Measurements from ENCODE around the gene SMC1B.

Gene SMC1B

DNA sequence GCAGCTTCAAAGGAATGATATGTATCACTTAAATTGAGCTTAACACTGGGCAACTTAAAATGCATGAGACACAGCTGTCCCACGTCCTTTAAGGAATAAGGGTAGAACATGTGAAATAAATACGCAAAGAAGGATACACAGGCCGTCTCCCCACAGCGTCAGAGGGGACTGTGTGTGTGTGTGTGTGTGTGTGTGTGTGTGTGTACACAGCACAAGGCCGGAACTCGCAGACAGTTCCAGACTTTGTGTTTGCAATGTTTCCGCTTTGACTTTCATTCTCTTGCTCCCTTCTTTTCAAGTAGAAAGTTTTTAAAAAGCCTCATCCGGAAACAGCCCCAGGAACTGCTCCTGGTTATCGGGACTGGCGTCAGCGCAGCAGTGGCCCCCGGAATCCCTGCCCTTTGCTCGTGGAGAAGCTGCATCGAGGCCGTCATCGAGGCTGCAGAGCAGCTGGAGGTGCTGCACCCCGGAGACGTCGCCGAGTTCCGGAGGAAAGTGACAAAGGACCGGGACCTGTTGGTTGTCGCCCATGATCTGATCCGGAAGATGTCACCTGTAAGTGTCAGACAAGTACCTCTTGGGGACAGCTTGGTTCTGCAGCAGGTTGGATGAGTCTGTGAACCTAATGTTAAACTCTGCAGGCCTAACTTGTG is 90.4 kb downstream of the SMC1B start:
- no peak for DNase-seq (ENCODE audit: low spot score)

DNA sequence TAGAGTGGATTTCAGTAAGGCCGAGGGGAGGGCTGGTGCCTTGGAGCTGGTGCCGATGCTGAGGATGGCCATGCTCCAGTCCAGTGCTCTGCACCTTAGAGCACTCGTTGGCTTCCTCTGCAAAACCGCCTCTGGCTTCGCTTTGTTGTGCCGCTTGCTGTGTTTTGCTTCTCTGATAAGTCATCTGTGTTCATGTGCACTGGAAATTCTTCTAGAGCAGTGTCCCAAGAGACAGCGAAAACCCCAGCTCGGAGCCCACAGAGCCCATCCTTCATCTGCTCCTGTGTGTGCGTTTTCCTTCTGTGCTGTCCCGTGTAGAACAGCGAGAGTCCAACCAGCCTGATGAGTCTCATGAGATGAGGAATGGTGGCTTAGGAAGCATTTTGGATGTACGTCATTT is 91.6 kb downstream of the SMC1B start:
- DNase-seq (ENCODE audit: low spot score): no peak

DNA sequence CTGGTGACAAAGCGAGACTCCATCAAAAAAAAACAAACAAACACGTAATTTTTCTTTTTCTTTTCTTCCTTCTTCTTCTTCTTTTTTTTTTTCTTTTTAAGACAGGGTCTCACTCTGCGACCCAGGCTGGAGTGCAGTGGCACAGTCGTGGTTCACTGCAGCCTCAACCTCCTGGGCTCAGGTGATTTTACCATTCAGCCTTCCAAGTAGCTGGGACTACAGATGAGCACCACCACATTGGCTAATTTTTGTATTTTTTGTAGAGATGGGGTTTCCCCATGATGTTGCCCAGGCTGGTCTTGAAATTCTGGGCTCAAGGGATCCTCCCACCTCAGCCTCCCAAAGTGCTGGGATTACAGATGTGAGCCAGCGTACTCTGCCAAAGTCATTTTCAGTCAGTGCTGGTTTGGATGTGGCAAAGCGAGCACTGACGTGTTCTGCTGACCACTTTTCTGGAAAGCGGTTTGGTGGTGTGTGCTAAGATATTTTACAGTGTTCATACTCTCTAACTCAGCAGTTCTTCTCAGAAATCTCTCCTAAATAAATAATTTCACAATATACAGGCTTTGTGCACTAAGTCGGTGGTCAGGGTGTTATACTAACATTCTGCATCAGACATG is 92.9 kb downstream of the SMC1B start:
- DNase-seq (ENCODE audit: low spot score): no peak

DNA sequence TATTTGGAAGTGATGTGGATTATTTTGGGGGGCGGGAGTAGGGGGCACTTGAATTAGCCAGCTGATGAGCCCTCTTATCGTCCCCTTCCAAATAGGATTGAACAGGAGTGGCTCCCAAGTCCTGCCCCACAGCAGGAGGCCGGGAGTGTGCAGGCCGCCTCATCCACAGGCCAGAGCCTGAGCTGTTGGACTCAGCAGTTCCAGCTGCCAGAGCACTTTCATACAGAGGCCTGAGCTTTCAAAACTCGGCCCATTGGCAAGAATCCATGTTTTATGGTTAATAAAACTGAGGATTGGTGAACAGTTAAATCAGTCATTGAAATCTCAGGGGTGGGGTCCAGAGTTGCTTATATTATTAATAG is 94.1 kb downstream of the SMC1B start:
- no peak for DNase-seq (ENCODE audit: low spot score)

GRCh38 chr22:45318558-45319323 is 94.7 kb downstream of the SMC1B start:
- DNase-seq (ENCODE audit: low spot score): no peak

DNA sequence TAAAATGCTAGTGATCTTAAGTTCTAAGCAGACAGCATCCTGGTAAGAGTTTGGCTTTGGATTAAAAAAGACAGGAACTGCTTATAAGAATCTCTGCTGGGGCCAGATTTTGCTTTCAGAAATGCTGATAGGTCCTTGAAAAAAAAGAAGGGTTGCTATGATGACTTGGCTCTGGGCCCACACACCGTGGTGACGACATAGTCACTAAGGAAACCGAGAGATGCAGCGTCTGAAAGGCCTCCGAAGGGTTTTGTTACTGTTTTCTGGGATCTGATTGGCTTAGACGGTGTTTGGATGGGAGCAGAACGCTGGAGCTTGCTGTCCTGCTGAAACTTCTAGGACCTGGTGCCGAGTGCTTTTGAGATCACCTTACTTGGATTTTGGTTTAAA is 95.2 kb downstream of the SMC1B start:
- DNase-seq (ENCODE audit: low spot score): no peak

DNA sequence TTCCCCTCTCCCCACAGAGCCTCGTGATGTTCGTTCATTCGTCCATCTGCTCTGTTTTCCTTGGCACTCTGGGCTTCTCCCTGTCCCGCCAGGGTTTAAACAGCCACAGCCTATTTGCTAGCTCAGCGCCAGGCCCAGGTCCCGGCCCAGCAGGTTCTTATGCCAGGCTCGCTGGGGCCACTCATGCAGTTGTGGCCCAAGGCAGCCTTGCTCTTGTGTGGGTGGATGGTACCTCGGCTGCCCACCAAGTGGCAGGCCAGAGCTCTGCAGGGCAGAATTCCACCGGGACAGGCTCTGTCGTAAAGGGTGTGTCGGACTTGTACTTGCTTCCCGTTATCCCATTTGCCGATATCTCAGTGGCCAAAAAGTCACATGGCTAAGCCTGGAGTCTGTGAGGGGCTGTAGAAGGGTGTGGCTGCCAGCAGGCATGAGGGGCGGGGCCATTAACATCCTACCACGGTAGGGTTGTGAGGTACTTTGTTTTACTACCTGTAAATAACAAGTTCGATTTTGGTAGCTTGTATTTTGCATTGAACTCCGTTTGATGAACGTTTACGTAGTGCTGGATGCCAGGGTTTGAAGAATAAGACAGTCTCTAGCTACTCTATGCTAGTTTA is 95.7 kb downstream of the SMC1B start:
- no peak for DNase-seq (ENCODE audit: low spot score)

GRCh38 chr22:45316796-45317526 is 96.4 kb downstream of the SMC1B start:
- no peak for DNase-seq (ENCODE audit: low spot score)

- no peak for DNase-seq (ENCODE audit: low spot score)
Observed at GRCh38 chr22:45314786-45315185, 98.6 kb downstream of the SMC1B start.

DNA sequence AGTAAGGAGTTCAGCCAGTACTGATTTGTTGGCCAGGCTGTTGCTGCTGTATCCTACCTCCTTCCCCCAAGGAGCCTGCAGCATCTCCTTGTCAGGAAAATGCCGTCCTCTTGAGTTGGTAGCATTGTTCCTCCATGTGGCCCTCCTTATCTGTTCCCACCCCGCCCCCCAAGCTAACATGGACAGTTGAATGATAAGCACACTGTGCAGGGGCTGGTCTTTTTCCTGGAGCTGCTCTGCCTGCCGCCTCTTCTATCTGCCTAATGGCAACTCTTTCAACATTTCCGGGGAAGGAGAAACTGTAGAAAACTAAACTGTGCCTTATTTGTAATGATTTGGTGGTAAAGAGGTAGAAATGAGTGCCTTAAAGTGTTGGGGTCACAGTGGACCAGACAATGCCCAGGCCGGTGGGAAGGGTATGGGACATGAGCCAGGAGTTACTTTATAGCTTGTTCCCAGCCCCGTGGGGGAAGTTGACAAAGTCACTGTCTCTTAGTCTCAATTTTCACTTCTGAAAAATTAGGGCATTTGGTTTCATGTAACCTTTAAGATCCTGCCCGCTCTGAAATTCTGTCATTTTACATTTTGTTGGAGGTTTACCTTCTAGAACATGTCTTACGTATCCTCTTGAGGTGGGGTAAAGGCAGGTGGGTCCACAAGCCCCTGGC is 99.2 kb downstream of the SMC1B start:
- DNase-seq (ENCODE audit: low spot score): peak; percentile 36

DNA sequence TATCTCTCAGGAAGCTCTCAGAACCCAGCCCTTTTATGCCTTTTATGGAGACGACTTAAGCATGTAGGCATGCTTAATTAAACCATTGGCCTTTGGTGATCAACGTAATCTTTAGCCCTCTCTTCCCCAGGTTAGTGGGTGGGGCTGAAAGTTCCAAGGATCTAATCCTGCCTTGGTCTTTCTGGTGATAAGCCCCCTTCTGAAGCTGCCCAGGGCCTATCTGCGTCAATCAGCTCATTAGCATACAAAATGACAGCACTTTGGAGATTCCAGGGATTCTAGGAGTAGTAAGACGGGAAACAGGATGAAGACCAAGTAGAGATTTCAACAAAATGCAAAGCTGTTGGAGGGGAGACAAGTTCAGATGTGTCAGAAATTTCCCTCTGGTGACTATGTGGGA is 100.5 kb downstream of the SMC1B start:
- no peak for DNase-seq (ENCODE audit: low spot score)

GRCh38 chr22:45312415-45312814 is 101.0 kb downstream of the SMC1B start:
- DNase-seq (ENCODE audit: low spot score): no peak

DNA sequence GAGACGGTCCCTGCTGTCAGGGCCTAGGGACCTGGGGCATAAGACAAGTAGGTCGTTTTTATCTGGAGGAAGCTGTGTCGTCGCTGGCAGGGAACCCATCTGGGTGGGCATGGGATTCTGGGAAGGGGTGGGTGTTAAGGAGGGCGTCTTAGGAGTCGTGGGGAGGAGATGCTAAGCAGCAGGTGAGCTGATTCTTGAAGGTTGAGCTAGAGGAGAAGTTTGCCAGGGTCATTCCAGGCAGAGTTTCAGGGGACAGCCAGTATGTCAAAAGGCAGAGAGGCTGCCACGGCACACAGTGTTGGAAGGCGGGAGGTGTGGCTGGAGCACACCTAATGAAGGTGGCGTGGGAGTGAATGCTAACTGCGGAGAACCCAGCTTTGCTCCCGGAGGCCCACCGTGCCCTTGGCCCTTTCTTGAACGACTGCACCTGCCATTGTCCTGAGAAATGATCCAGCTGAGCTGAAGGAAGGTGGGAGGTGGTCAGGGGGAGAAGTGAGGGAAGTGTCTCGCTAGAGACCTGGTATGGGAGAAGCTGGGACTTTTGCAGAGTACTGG is 102.3 kb downstream of the SMC1B start:
- DNase-seq (ENCODE audit: low spot score): no peak

DNA sequence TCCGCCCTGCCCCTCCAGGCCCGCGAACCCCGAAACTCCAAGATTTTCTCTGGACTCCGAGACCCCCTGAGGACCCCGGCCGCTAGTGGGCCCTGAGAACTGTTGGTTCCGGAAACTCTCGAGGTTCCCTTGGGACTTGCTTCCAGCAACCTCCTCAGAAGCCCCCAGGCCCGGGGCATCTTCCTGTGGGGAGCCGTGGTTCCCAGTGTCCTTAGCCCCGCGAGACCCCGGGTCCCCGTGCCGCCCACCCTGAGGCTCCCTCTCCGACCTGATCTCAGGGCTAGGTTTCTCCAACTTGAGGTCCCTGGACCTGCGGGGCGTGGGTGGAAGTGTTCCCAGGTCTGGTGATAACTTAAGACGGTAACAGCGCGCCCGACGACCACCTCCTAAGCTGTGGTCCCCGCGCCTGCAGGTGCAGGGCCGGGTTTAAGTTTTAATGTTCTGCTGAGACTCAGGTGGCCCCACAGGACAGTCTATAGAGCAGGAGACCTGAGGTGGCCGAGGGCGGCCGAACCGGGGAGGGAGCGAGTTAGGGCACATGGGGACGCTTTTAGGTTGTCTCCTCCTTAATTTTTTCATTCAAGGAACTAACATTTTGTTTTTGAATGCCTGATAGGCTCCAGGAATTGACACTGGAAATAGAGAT is 102.9 kb downstream of the SMC1B start:
- no peak for DNase-seq (ENCODE audit: low spot score)

DNA sequence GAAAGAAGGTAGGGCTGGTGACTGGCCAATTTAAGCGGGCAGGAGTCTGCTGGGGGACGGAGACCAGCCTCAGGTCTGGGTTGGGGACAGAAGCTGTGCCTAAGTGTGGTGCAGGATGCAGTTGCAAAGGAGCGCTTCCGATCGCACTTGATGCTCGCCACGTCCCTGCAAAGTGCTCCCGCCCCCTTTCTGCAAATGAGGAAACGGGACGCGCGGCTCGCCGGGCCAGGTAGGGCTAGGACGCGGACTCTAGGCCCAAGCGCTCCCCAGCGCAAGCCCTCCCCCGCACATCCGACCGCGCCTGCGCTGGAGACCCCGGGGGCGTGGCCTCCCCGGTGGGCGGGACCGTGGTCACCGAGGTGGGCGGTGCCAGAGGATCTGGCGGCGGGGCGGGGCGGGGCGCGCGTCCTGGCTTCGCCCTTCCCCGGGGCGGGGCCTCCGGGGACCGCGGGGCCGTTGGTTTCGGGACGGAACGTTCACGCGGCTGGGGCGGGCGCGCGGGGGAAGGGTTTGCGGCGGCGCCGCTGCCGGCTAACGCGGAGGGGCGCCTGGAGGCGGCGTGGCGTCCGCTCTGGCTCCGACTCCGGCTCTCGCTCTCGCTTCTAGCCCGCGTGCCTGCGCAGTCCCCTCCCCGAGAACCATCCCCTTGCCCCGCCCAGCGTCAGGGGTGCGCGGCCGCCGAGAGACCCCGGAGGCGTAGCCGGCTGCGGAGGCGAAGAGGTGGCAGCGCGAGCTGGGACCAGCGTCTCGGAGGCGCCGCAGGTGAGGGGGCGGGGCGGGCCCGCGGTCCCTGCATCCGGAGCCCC is 103.8 kb downstream of the SMC1B start, which contains the start of gene FAM118A:
Gene FAM118A (plus strand): TSS at position 513 of the 806 bp plus-strand sequence. CDS start 12,446 bp downstream, outside the sequence.
- DNase-seq (ENCODE audit: low spot score): peak; percentile 90

GRCh38 chr22:45308957-45309421 is 104.4 kb downstream of the SMC1B start:
- DNase-seq (ENCODE audit: low spot score): no peak

- DNase-seq (ENCODE audit: low spot score): no peak
Observed at GRCh38 chr22:45308391-45308956, 104.9 kb downstream of the SMC1B start.

GRCh38 chr22:45306139-45306538 is 107.3 kb downstream of the SMC1B start:
- DNase-seq (ENCODE audit: low spot score): no peak

All from SK-N-DZ (cell line).